Smooth muscle cell of bladder (primary cell): ENCODE results near the gene LANCL3. TPM values are rescaled to one million over a fixed set of nuclear protein-coding genes. Genes with fewer than 3 reads are reported as not detected.

Source experiments
- total RNA-seq: library from RNA; depleted of rRNA; stranded (reverse); fragments of >200 nt; gene quantifications from 2 replicates; pipeline ENCODE4 v1.2.3, GENCODE V29; 2014

Gene LANCL3
- not detected in 2 replicates for total RNA-seq

DNA sequence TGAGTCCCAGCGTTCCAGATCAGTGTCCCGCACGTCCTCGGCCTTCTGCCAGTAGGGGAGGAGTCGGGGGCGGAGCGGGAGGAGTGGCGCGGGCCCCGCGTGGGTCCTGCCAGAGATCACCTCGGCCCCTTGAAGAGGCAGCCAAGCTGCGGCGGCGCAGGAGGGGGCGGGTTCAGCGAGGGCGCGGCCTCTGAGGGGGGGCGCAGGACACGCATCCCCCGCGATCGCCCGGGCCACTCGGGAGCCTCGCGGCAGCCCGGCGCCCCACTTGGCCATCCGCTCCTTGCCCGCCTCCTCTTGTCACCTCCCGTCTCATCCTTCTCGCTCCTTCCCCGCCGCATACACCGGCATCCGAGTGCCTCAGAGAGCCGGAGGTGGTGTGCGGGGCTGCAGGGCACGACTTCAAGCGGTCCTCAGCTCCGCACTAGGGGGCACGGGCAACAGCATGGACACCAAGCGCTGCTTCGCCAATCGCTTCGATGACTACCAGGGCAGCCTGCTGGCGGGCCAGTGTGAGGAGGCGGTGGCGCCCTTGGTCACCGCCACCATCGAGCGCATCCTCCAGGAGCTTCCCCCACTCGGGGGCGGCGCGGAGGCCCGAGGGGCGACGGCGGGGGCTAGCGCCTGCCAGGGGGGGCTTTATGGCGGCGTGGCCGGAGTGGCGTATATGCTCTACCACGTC lies at the start of gene LANCL3:
LANCL3 (plus strand) TSS at position 236 of the 682 bp plus-strand sequence; CDS start at position 446, 210 bp downstream.

DNA sequence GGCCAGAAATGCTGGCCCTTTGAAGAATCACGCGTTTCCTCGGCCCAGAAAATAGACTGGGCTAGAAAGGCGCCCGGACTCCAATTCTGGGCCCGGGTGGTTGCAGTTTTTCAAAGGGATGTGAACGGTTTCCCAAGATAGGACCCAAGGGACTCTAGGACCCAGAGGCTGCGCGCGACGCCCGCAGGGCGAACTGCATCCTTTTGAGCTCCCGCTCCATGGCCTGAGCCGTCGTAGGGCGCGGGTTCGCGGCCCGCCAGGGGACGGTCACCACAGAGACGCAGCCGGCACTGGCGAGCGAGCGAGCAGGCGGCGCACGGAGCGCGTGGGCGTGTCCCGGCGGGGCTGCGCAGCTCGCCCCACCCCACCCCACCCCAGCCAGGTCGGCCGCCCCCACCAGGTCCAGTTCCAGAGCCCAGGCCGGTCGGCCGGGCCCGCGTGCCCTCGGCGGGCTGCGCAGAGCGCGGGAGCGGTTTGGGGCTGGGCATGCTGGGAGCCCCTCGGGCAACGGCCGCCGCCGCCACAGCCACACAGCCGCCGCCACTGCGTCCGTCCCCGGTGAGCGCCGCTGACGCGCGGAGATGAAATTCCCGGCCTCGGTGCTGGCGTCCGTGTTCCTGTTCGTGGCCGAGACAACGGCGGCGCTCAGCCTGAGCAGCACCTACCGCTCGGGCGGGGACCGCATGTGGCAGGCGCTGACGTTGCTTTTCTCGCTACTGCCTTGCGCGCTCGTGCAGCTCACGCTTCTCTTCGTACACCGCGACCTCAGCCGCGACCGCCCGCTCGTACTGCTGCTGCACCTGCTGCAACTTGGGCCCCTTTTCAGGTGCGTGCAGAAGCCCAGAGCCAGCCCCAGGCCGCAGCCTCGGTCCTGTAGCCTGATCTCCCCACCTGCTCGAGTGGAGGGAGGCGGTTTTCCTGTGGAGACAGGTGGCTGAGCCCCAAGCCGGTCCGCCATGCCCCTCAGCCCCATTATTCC lies 114.2 kb downstream of the LANCL3 start, which contains the start of gene XK:
XK (plus strand) TSS at position 411 of the 979 bp plus-strand sequence; CDS start at position 582, 171 bp downstream.

Other genes with a start within 250 kb of the LANCL3 start
- gene PRRG1, start 222.3 kb upstream of the LANCL3 start, total RNA-seq, result 11.1 and 13.1 TPM in 2 replicates
- gene XK, start 114.1 kb downstream of the LANCL3 start, total RNA-seq, result under 0.01 TPM in 2 replicates
- gene CYBB, start 208.4 kb downstream of the LANCL3 start, total RNA-seq, result under 0.01 TPM in 1 of 2 replicates, not detected in the other